ENCODE measurements around the gene UMODL1.

UMODL1 gene

GRCh38 chr21:42031241-42031640 is 39.9 kb upstream of the UMODL1 start:
- Mint-ChIP-seq H3K9me3 (no peaks in the 10 kb centered on the region), H3K27me3 (peaks cover 7% of the 10 kb centered on the region), H3K36me3 (ENCODE audit: insufficient read depth) (peaks cover 2% of the 10 kb centered on the region), H3K27ac (ENCODE audit: low read depth) (no peak overlapping the region), H3K4me1 (no peaks in the 10 kb centered on the region), H3K4me3 (no peak overlapping the region)
- ATAC-seq (replicated peaks; ENCODE audit: extremely low read depth, poor library complexity, severe bottlenecking) = no peak
- DNase-seq (ENCODE audit: low spot score in 2 of 2) = no peak

GRCh38 chr21:42031816-42032215 is 39.3 kb upstream of the UMODL1 start:
- no peaks in the 10 kb centered on the region for H3K4me1 Mint-ChIP-seq
- H3K27ac Mint-ChIP-seq (ENCODE audit: low read depth) = no peak overlapping the region
- H3K27me3 Mint-ChIP-seq = peaks cover 7% of the 10 kb centered on the region
- ATAC-seq (replicated peaks; ENCODE audit: extremely low read depth, poor library complexity, severe bottlenecking) = no peak
- H3K36me3 Mint-ChIP-seq (ENCODE audit: insufficient read depth) = no peaks in the 10 kb centered on the region
- H3K9me3 Mint-ChIP-seq = no peaks in the 10 kb centered on the region
- no peak for DNase-seq (ENCODE audit: low spot score in 2 of 2)
- H3K4me3 Mint-ChIP-seq = no peak overlapping the region

GRCh38 chr21:42032266-42032665 is 38.9 kb upstream of the UMODL1 start:
- no peak for ATAC-seq (replicated peaks; ENCODE audit: extremely low read depth, poor library complexity, severe bottlenecking)
- Mint-ChIP-seq H3K27ac (ENCODE audit: low read depth) (no peak overlapping the region), H3K4me1 (no peaks in the 10 kb centered on the region)

GRCh38 chr21:42032968-42033367 is 38.1 kb upstream of the UMODL1 start:
- no peak overlapping the region for H3K4me3 Mint-ChIP-seq
- no peaks in the 10 kb centered on the region for H3K4me1 Mint-ChIP-seq
- ATAC-seq (replicated peaks; ENCODE audit: extremely low read depth, poor library complexity, severe bottlenecking) (no peak), DNase-seq (ENCODE audit: low spot score in 2 of 2) (no peak)
- H3K36me3 Mint-ChIP-seq (ENCODE audit: insufficient read depth) = no peaks in the 10 kb centered on the region
- H3K27me3 Mint-ChIP-seq = peaks cover 7% of the 10 kb centered on the region
- no peaks in the 10 kb centered on the region for H3K9me3 Mint-ChIP-seq
- H3K27ac Mint-ChIP-seq (ENCODE audit: low read depth) = no peak overlapping the region

More at GRCh38 chr21:42032266-42032665, 38.9 kb upstream of the UMODL1 start:
- no peak overlapping the region for H3K4me3 Mint-ChIP-seq
- no peaks in the 10 kb centered on the region for H3K36me3 Mint-ChIP-seq (ENCODE audit: insufficient read depth)
- DNase-seq (ENCODE audit: low spot score in 2 of 2) = no peak
- peaks cover 7% of the 10 kb centered on the region for H3K27me3 Mint-ChIP-seq
- H3K9me3 Mint-ChIP-seq = no peaks in the 10 kb centered on the region

GRCh38 chr21:42036313-42036712 is 34.8 kb upstream of the UMODL1 start:
- H3K27ac Mint-ChIP-seq (ENCODE audit: low read depth) = no peak overlapping the region
- no peaks in the 10 kb centered on the region for H3K36me3 Mint-ChIP-seq (ENCODE audit: insufficient read depth)
- no peak overlapping the region for H3K4me3 Mint-ChIP-seq
- peaks cover 4% of the 10 kb centered on the region for H3K4me1 Mint-ChIP-seq
- peaks cover 7% of the 10 kb centered on the region for H3K27me3 Mint-ChIP-seq
- ATAC-seq (replicated peaks; ENCODE audit: extremely low read depth, poor library complexity, severe bottlenecking) (no peak), DNase-seq (ENCODE audit: low spot score in 2 of 2) (no peak)
- H3K9me3 Mint-ChIP-seq = no peaks in the 10 kb centered on the region

GRCh38 chr21:42037516-42037915 is 33.6 kb upstream of the UMODL1 start:
- ATAC-seq (replicated peaks; ENCODE audit: extremely low read depth, poor library complexity, severe bottlenecking) (no peak), DNase-seq (ENCODE audit: low spot score in 2 of 2) (no peak)
- Mint-ChIP-seq H3K4me1 (peaks cover 4% of the 10 kb centered on the region), H3K4me3 (no peak overlapping the region), H3K9me3 (no peaks in the 10 kb centered on the region), H3K27ac (ENCODE audit: low read depth) (no peak overlapping the region), H3K36me3 (ENCODE audit: insufficient read depth) (no peaks in the 10 kb centered on the region), H3K27me3 (peaks cover 7% of the 10 kb centered on the region)

GRCh38 chr21:42037943-42038342 is 33.2 kb upstream of the UMODL1 start:
- H3K9me3 Mint-ChIP-seq = no peaks in the 10 kb centered on the region
- peaks cover 7% of the 10 kb centered on the region for H3K27me3 Mint-ChIP-seq

GRCh38 chr21:42038393-42038792 is 32.7 kb upstream of the UMODL1 start:
- DNase-seq (ENCODE audit: low spot score in 2 of 2) = no peak
- no peak overlapping the region for H3K4me3 Mint-ChIP-seq
- ATAC-seq (replicated peaks; ENCODE audit: extremely low read depth, poor library complexity, severe bottlenecking) = no peak
- H3K4me1 Mint-ChIP-seq = peaks cover 4% of the 10 kb centered on the region
- no peak overlapping the region for H3K27ac Mint-ChIP-seq (ENCODE audit: low read depth)
- no peaks in the 10 kb centered on the region for H3K9me3 Mint-ChIP-seq
- H3K27me3 Mint-ChIP-seq = peaks cover 7% of the 10 kb centered on the region
- no peaks in the 10 kb centered on the region for H3K36me3 Mint-ChIP-seq (ENCODE audit: insufficient read depth)

More at GRCh38 chr21:42037943-42038342, 33.2 kb upstream of the UMODL1 start:
- DNase-seq (ENCODE audit: low spot score in 2 of 2) (no peak), ATAC-seq (replicated peaks; ENCODE audit: extremely low read depth, poor library complexity, severe bottlenecking) (no peak)
- no peaks in the 10 kb centered on the region for H3K36me3 Mint-ChIP-seq (ENCODE audit: insufficient read depth)
- no peak overlapping the region for H3K4me3 Mint-ChIP-seq
- peaks cover 4% of the 10 kb centered on the region for H3K4me1 Mint-ChIP-seq
- H3K27ac Mint-ChIP-seq (ENCODE audit: low read depth) = no peak overlapping the region

- peaks cover 4% of the 10 kb centered on the region for H3K4me1 Mint-ChIP-seq
- no peak overlapping the region for H3K4me3 Mint-ChIP-seq
- DNase-seq (ENCODE audit: low spot score in 2 of 2) (no peak), ATAC-seq (replicated peaks; ENCODE audit: extremely low read depth, poor library complexity, severe bottlenecking) (no peak)
- no peaks in the 10 kb centered on the region for H3K9me3 Mint-ChIP-seq
- no peaks in the 10 kb centered on the region for H3K36me3 Mint-ChIP-seq (ENCODE audit: insufficient read depth)
- peaks cover 7% of the 10 kb centered on the region for H3K27me3 Mint-ChIP-seq
- no peak overlapping the region for H3K27ac Mint-ChIP-seq (ENCODE audit: low read depth)
Measured at GRCh38 chr21:42038826-42039425, 32.2 kb upstream of the UMODL1 start.

- Mint-ChIP-seq H3K9me3 (no peaks in the 10 kb centered on the region), H3K4me1 (peaks cover 4% of the 10 kb centered on the region), H3K27ac (ENCODE audit: low read depth) (no peak overlapping the region), H3K27me3 (peaks cover 4% of the 10 kb centered on the region), H3K36me3 (ENCODE audit: insufficient read depth) (no peaks in the 10 kb centered on the region), H3K4me3 (no peak overlapping the region)
- ATAC-seq (replicated peaks; ENCODE audit: extremely low read depth, poor library complexity, severe bottlenecking) (no peak), DNase-seq (ENCODE audit: low spot score in 2 of 2) (no peak)
Measured at GRCh38 chr21:42039470-42039901, 31.6 kb upstream of the UMODL1 start.

GRCh38 chr21:42039911-42040351 is 31.2 kb upstream of the UMODL1 start:
- no peak for ATAC-seq (replicated peaks; ENCODE audit: extremely low read depth, poor library complexity, severe bottlenecking)
- Mint-ChIP-seq H3K9me3 (no peaks in the 10 kb centered on the region), H3K4me1 (peaks cover 4% of the 10 kb centered on the region), H3K27ac (ENCODE audit: low read depth) (no peak overlapping the region), H3K4me3 (no peak overlapping the region), H3K27me3 (no peaks in the 10 kb centered on the region), H3K36me3 (ENCODE audit: insufficient read depth) (no peaks in the 10 kb centered on the region)
- no peak for DNase-seq (ENCODE audit: low spot score in 2 of 2)

GRCh38 chr21:42040411-42041180 is 30.5 kb upstream of the UMODL1 start:
- Mint-ChIP-seq H3K27me3 (no peaks in the 10 kb centered on the region), H3K36me3 (ENCODE audit: insufficient read depth) (no peaks in the 10 kb centered on the region), H3K9me3 (no peaks in the 10 kb centered on the region), H3K4me3 (no peak overlapping the region), H3K4me1 (peaks cover 4% of the 10 kb centered on the region), H3K27ac (ENCODE audit: low read depth) (no peak overlapping the region)
- DNase-seq (ENCODE audit: low spot score in 2 of 2) (no peak), ATAC-seq (replicated peaks; ENCODE audit: extremely low read depth, poor library complexity, severe bottlenecking) (no peak)

GRCh38 chr21:42041246-42041645 is 29.9 kb upstream of the UMODL1 start:
- DNase-seq (ENCODE audit: low spot score in 2 of 2) (no peak), ATAC-seq (replicated peaks; ENCODE audit: extremely low read depth, poor library complexity, severe bottlenecking) (no peak)
- Mint-ChIP-seq H3K4me1 (peaks cover 4% of the 10 kb centered on the region), H3K36me3 (ENCODE audit: insufficient read depth) (no peaks in the 10 kb centered on the region), H3K27me3 (no peaks in the 10 kb centered on the region), H3K27ac (ENCODE audit: low read depth) (no peak overlapping the region), H3K4me3 (no peak overlapping the region), H3K9me3 (no peaks in the 10 kb centered on the region)
